Lung (tissue), 12 donors: ENCODE data around the gene CA5A. TPM values are rescaled to one million over a fixed set of nuclear protein-coding genes. Genes with fewer than 3 reads are reported as not detected.
"Not testable (repeated sequence)": the region's sequence is repeated elsewhere in the genome, so short reads cannot be mapped to it uniquely, and the experiment has no call there.

Experiments used
- ATAC-seq: fragments of 200-7000 bp; cut with Tn5 transposase; one replicate; pipeline ENCODE4 v1.9.1; 2020; ENCODE audit warnings: moderate number of reproducible peaks; ENCODE audit not compliant: insufficient read depth, low FRiP score
- DNase-seq, 3 donors: peaks; one replicate each; pipeline ENCODE4 v3.0.0-alpha.2; 2013 to 2017
- H3K27ac ChIP-seq, 2 donors: one replicate each; pipeline ENCODE4 v1.5.1; 2013; ENCODE audit warnings: mild to moderate bottlenecking in 2 of 2, moderate library complexity in 2 of 2, control low read depth in 1 of 2, inconsistent platforms in 1 of 2, low read depth in 1 of 2, low read length in 1 of 2
- H3K27me3 ChIP-seq, 3 donors: one replicate each; pipeline ENCODE4 v1.5.1; 2013; ENCODE audit warnings: low read length in 2 of 3; ENCODE audit not compliant: control insufficient read depth in 3 of 3, insufficient read depth in 3 of 3
- H3K36me3 ChIP-seq, 4 donors: one replicate each; pipeline ENCODE4 v1.5.1; 2013; ENCODE audit warnings: low read length in 4 of 4, mild to moderate bottlenecking in 1 of 4, moderate library complexity in 1 of 4; ENCODE audit not compliant: control insufficient read depth in 4 of 4, insufficient read depth in 4 of 4
- H3K4me1 ChIP-seq, 5 donors: one replicate each; pipeline ENCODE4 v1.5.1; 2013; ENCODE audit warnings: low read length in 5 of 5, mild to moderate bottlenecking in 2 of 5, moderate library complexity in 1 of 5; ENCODE audit not compliant: control insufficient read depth in 5 of 5, insufficient read depth in 5 of 5
- H3K4me3 ChIP-seq: one replicate; pipeline ENCODE4 v1.5.1; 2013; ENCODE audit warnings: mild to moderate bottlenecking, control low read depth, moderate library complexity
- H3K9ac ChIP-seq, 2 donors: one replicate each; pipeline ENCODE4 v1.5.1; 2013; ENCODE audit warnings: low read length in 2 of 2, control low read depth in 1 of 2; ENCODE audit not compliant: insufficient read depth in 1 of 2
- H3K9me3 ChIP-seq, 4 donors: one replicate each; pipeline ENCODE4 v1.5.1; 2013; ENCODE audit warnings: low read length in 3 of 4, mild to moderate bottlenecking in 1 of 4, moderate library complexity in 1 of 4; ENCODE audit not compliant: control insufficient read depth in 4 of 4, insufficient read depth in 3 of 4
- CTCF ChIP-seq: IDR thresholded peaks from 2 replicates; pipeline ENCODE4 v1.5.1; 2012; ENCODE audit warnings: mild to moderate bottlenecking; ENCODE audit errors: control extremely low read depth, extremely low read depth
- WGBS, 2 donors: extraction: QIAGEN DNeasy Blood & Tissue Kit; methylation state at CpG; one replicate each; pipeline ENCODE4 v1.1.7; 2013; 5-methylcytosine and 5-hydroxymethylcytosine counted together
- polyA plus RNA-seq, 2 donors: library from polyadenylated mRNA; stranded (reverse); fragments of 200-250 nt; gene quantifications; one replicate each; pipeline ENCODE4 v1.2.1, GENCODE V29; 2013
- total RNA-seq, 2 donors: library from RNA; depleted of rRNA in 1 of 2; stranded (reverse); fragments of >200 nt in 1 of 2; gene quantifications; one replicate each; pipeline ENCODE4 v1.2.1, GENCODE V29; 2014 to 2021
- donor health status: control.
- donor health status: control.
- donor health status: Bipolar disorder and iron deficiency.
- donor health status: healthy.
- donor health status: DM: yes; HTN: yes; CAD: no.

The CA5A gene
- total and polyA plus RNA-seq, 4 donors: 0.03 to 0.63 (median 0.14) TPM; not detected in 1

GRCh38 chr16:87982581-87983041 lies 46.3 kb upstream of the CA5A start:
- Histone ChIP-seq H3K9ac (no peak overlapping the region), H3K4me1 (peaks cover 0 to 5% (median 0%) of the 10 kb centered on the region in 5 donors), H3K9me3 (no peaks in the 10 kb centered on the region), H3K36me3 (peaks cover 0 to 18% (median 6%) of the 10 kb centered on the region in 4 donors), H3K27ac (no peak overlapping the region), H3K27me3 (no peaks in the 10 kb centered on the region), H3K4me3 (no peak overlapping the region)
- DNase-seq (no peak), ATAC-seq (no peak)
- 80 to 90% methylated on average over 17 of the region's 17 CpGs for WGBS, 2 donors
- no peak for TF ChIP-seq CTCF

GRCh38 chr16:87981376-87981775 lies 45.0 kb upstream of the CA5A start:
- H3K27me3 ChIP-seq, H3K27ac ChIP-seq, H3K4me3 ChIP-seq, DNase-seq, H3K9me3 ChIP-seq, H3K9ac ChIP-seq, ATAC-seq, H3K4me1 ChIP-seq: not testable (repeated sequence)
- peaks cover 0 to 18% (median 6%) of the 10 kb centered on the region in 4 donors for H3K36me3 ChIP-seq
- whole genome bisulfite sequencing, 2 donors: 82 to 86% methylated on average over 4 of the region's 4 CpGs

GRCh38 chr16:87979911-87980630 lies 43.7 kb upstream of the CA5A start:
- H3K27ac ChIP-seq, H3K4me3 ChIP-seq, H3K9me3 ChIP-seq, H3K9ac ChIP-seq, H3K4me1 ChIP-seq, ATAC-seq, DNase-seq, H3K27me3 ChIP-seq: not testable (repeated sequence)
- 61 to 74% methylated on average over 12 of the region's 12 CpGs for WGBS, 2 donors
- H3K36me3 ChIP-seq: peaks cover 0 to 20% (median 6%) of the 10 kb centered on the region in 4 donors

GRCh38 chr16:87979352-87979751 lies 43.0 kb upstream of the CA5A start:
- Histone ChIP-seq H3K4me3 (no peak overlapping the region), H3K36me3 (peaks cover 0 to 15% (median 2%) of the 10 kb centered on the region in 4 donors), H3K27me3 (no peaks in the 10 kb centered on the region), H3K9me3 (no peaks in the 10 kb centered on the region), H3K9ac (no peak overlapping the region), H3K4me1 (no peaks in the 10 kb centered on the region), H3K27ac (no peak overlapping the region)
- no peak for TF ChIP-seq CTCF
- DNase-seq (no peak), ATAC-seq (no peak)
- 86 to 92% methylated on average over 8 of the region's 8 CpGs for WGBS, 2 donors
